ENCODE data around the gene RHNO1.

The RHNO1 gene

DNA sequence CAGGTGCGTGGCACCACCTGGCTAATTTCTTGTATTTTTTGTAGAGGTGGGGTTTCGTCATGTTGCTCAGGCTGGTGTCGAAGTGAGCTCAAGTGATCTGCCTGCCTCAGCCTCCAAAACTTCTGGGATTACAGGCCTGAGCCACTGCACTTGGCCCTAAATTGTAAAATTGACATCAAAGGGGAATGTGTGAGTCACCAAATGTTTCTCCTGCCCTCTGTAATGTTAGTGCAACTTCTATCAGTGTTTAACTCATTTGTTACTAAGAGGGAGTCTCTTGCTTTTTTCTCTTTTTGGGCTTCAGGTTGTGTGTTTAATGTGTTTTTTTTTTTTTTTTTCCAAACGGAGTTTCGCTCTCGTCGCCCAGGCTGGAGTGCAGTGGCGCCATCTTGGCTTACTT lies 16.0 kb downstream of the RHNO1 start:
- peaks cover 7% of the 10 kb centered on the region for H3K4me1 ChIP-seq (ENCODE audit: insufficient read depth, low read length, poor library complexity, severe bottlenecking)
- no peak for TF ChIP-seq EZH2phosphoT487 (IDR thresholded peaks at IDR 0.05; ENCODE audit: borderline replicate concordance)
- TF ChIP-seq, protein P1, sequence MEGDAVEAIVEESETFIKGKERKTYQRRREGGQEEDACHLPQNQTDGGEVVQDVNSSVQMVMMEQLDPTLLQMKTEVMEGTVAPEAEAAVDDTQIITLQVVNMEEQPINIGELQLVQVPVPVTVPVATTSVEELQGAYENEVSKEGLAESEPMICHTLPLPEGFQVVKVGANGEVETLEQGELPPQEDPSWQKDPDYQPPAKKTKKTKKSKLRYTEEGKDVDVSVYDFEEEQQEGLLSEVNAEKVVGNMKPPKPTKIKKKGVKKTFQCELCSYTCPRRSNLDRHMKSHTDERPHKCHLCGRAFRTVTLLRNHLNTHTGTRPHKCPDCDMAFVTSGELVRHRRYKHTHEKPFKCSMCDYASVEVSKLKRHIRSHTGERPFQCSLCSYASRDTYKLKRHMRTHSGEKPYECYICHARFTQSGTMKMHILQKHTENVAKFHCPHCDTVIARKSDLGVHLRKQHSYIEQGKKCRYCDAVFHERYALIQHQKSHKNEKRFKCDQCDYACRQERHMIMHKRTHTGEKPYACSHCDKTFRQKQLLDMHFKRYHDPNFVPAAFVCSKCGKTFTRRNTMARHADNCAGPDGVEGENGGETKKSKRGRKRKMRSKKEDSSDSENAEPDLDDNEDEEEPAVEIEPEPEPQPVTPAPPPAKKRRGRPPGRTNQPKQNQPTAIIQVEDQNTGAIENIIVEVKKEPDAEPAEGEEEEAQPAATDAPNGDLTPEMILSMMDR (conservative IDR thresholded peaks at IDR 0.05; ENCODE audit: low read length) = no peak
- H3F3A ChIP-seq (ENCODE audit: low read depth) = 0 out of 2 replicates have a peak, but pooled peaks cover 2% of the 10 kb centered on the region
- no peaks in the 10 kb centered on the region for H4K20me1 ChIP-seq (ENCODE audit: insufficient read depth, low read length, poor library complexity, severe bottlenecking)
- no peak overlapping the region for H2AFZ ChIP-seq (ENCODE audit: low read length)
- H3K4me2 ChIP-seq (ENCODE audit: low read depth, low read length, poor library complexity, severe bottlenecking) = no peak overlapping the region
- H3K9me2 ChIP-seq (replicated peaks; ENCODE audit: low read depth, low read length) = no peaks in the 10 kb centered on the region
- H3K79me2 ChIP-seq (ENCODE audit: insufficient read depth, low read length) = peaks cover 11% of the 10 kb centered on the region
- H3K27me3 ChIP-seq (ENCODE audit: insufficient read depth, low read length, poor library complexity, severe bottlenecking) = no peaks in the 10 kb centered on the region
- H3K9ac ChIP-seq (ENCODE audit: low read depth, low read length, poor library complexity, severe bottlenecking) = no peak overlapping the region
- no peaks in the 10 kb centered on the region for H3K9me3 ChIP-seq (ENCODE audit: insufficient read depth, low read depth, low read length)
- peaks cover 3% of the 10 kb centered on the region; the same call in 1 of the 2 replicates for H3K36me3 ChIP-seq (ENCODE audit: insufficient read depth, low read length)
- no peak overlapping the region for H3K4me3 ChIP-seq (ENCODE audit: low read length, poor library complexity, severe bottlenecking)

DNA sequence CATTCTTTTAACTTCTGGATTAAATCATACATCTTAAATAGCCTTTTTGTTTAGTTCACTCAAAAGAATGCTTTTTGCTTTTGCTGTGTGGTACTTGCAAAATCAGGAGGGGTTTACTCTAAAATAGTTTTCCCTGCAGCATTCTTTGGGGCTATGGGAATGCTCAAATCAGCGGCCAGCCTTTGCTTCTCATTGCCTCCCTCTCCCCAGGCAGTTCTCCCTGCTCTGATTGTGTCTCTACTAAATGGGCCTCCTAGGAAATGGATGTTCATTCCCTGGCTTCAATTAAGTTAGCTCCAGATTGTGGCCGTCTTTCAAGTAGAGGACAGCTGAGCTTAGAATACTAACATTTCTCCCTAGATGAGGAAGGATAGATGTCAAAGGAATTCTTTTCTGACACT lies 18.0 kb downstream of the RHNO1 start:
- Histone ChIP-seq H3K4me3 (ENCODE audit: low read length, poor library complexity, severe bottlenecking) (no peak overlapping the region), H3K4me1 (ENCODE audit: insufficient read depth, low read length, poor library complexity, severe bottlenecking) (peaks cover 6% of the 10 kb centered on the region), H3K36me3 (ENCODE audit: insufficient read depth, low read length) (no peaks in the 10 kb centered on the region), H3K4me2 (ENCODE audit: low read depth, low read length, poor library complexity, severe bottlenecking) (no peak overlapping the region), H4K20me1 (ENCODE audit: insufficient read depth, low read length, poor library complexity, severe bottlenecking) (no peaks in the 10 kb centered on the region), H3K9me3 (ENCODE audit: insufficient read depth, low read depth, low read length) (no peaks in the 10 kb centered on the region), H3F3A (ENCODE audit: low read depth) (no peaks in the 10 kb centered on the region), H3K9me2 (replicated peaks; ENCODE audit: low read depth, low read length) (no peaks in the 10 kb centered on the region), H3K79me2 (ENCODE audit: insufficient read depth, low read length) (peaks cover 11% of the 10 kb centered on the region), H3K27me3 (ENCODE audit: insufficient read depth, low read length, poor library complexity, severe bottlenecking) (no peaks in the 10 kb centered on the region), H2AFZ (ENCODE audit: low read length) (no peak overlapping the region), H3K9ac (ENCODE audit: low read depth, low read length, poor library complexity, severe bottlenecking) (no peak overlapping the region)
- TF ChIP-seq EZH2phosphoT487 (IDR thresholded peaks at IDR 0.05; ENCODE audit: borderline replicate concordance) = no peak
- TF ChIP-seq, protein P1 (conservative IDR thresholded peaks at IDR 0.05; ENCODE audit: low read length) = no peak

DNA sequence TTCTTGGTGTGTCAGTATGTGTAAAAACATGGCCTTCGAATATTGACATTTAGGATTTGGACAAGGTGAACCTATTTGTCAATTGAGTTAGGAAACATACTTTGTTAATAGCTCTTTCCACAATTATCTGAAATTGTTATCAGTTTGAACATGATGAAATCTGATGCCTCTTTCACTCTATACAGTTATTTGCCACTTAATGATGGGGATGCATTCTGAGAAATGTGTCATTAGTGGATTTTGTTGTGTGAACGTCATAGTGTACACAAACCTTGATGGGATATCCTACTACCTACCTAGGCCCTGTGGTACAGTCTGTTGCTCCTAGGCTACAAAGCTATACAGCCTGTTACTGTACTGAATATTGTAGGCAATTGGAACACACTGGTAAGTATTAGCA lies 18.5 kb downstream of the RHNO1 start:
- no peaks in the 10 kb centered on the region for H4K20me1 ChIP-seq (ENCODE audit: insufficient read depth, low read length, poor library complexity, severe bottlenecking)
- H2AFZ ChIP-seq (ENCODE audit: low read length) = no peak overlapping the region
- no peaks in the 10 kb centered on the region for H3F3A ChIP-seq (ENCODE audit: low read depth)
- H3K4me1 ChIP-seq (ENCODE audit: insufficient read depth, low read length, poor library complexity, severe bottlenecking) = peaks cover 2% of the 10 kb centered on the region
- no peaks in the 10 kb centered on the region for H3K27me3 ChIP-seq (ENCODE audit: insufficient read depth, low read length, poor library complexity, severe bottlenecking)
- H3K9me3 ChIP-seq (ENCODE audit: insufficient read depth, low read depth, low read length) = no peaks in the 10 kb centered on the region
- H3K4me3 ChIP-seq (ENCODE audit: low read length, poor library complexity, severe bottlenecking) = no peak overlapping the region
- TF ChIP-seq, protein P1 (conservative IDR thresholded peaks at IDR 0.05; ENCODE audit: low read length) = no peak
- TF ChIP-seq EZH2phosphoT487 (IDR thresholded peaks at IDR 0.05; ENCODE audit: borderline replicate concordance) = no peak
- H3K36me3 ChIP-seq (ENCODE audit: insufficient read depth, low read length) = no peaks in the 10 kb centered on the region
- no peak overlapping the region for H3K4me2 ChIP-seq (ENCODE audit: low read depth, low read length, poor library complexity, severe bottlenecking)
- no peaks in the 10 kb centered on the region for H3K9me2 ChIP-seq (replicated peaks; ENCODE audit: low read depth, low read length)
- no peak overlapping the region for H3K9ac ChIP-seq (ENCODE audit: low read depth, low read length, poor library complexity, severe bottlenecking)
- peaks cover 11% of the 10 kb centered on the region for H3K79me2 ChIP-seq (ENCODE audit: insufficient read depth, low read length)

Data from Loucy (cell line).